HG03045 (cell line): ENCODE data around the gene KRT25.
"Not testable (repeated sequence)": the region's sequence is repeated elsewhere in the genome, so short reads cannot be mapped to it uniquely, and the experiment has no call there.

Source experiments
- ATAC-seq: cut with Tn5 transposase; IDR thresholded peaks from one replicate; pipeline ENCODE4 v1.9.1; 2021; ENCODE audit warnings: mild to moderate bottlenecking, moderate library complexity; ENCODE audit not compliant: unreplicated experiment

KRT25 gene

DNA sequence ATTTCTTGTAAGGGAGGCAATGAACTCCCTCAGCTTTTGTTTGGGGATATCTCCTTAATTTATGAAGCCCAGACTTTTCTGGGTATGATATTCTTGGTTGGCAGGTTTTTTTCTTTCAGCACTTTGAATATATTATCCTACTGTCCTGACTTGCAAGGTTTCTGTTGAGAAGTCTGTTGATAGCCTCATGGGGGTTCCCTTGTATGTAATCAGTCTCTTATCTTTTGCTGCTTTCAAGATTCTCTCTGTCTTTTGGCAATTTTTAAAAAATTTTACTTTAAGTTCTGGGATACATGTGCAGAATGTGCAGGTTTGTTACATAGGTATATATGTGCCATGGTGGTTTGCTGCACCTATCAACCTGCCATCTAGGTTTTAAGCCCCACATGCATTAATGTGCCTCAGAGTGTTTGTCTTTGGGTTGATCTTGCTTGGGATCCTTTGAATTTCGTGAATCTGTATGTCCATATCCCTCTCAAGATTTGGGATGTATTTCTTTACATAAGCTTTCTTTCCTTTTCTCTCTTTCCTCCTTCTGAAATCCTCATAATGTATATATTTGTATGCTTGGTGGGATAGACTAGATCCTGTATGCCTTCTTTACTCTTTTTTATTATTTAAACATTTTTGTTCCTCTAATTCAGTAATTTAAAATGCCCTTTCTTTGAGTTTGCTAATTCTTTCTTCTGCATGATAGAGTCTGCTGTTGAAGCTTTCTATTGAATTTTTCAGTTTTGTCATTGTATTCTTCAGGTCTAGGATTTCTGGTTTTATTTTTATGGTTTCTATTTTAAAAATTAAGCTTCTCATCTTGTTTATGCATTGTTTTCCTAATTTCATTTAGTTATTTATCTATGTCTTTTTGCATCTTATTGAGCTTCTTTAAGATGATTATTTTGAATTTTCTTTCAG, 5.2 kb upstream of the KRT25 start:
- no peak for ATAC-seq

DNA sequence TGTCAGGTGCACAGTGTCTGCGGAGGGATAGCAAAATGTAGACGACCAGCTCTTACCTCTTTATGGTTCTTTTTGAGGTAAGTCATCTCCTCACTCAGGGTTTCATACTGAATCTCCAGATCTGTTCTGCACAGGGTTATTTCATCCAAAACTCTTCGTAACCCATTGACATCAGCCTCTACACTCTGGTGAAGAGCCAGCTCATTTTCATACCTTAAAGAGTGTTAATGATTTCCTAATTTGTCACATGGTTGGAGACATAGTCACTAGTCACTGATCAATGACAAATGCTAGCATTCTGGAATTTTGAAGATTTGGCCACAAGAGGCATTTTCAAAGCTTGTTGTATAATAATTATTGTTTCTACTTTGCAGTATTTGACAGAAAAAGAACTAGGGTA, 1.3 kb downstream of the KRT25 start:
- no peak for ATAC-seq

DNA sequence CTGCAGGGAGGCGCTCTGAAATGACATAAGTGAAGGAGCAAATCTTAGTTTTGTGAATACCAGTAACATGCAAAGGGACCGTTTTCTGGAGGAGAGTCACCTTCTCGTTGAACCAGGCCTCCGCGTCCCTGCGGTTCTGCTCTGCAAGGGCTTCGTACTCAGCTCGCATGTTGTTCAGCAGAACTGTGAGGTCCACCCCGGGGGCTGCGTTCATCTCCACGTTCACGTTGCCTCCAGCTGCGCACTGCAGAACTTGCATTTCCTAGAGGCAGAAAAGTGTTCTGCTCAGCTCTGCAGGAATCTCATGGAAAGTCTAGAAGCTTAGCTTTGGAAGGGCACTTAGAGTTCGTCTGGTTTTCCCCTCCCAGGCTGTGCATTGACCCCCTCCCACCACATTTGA, 4.1 kb downstream of the KRT25 start:
- no peak for ATAC-seq

- ATAC-seq = no peak
Measured at GRCh38 chr17:40750391-40750790, 4.7 kb downstream of the KRT25 start.

DNA sequence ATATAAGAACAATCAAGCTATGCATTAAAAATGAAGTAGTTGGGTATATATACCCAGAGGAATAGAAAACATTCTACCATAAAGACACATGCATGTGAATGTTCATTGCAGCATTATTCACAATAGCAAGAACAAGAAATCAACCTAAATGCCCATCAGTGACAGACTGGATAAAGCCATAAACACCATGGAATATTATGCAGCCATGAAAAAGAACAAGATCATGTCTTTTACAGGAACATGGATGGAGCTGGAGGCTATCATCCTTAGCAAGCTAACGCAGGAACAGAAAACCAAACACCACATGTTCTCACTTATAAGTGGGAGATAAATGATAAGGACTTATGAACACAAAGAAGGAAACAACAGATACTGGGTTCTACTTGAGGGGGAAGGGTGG, 6.5 kb downstream of the KRT25 start:
- ATAC-seq = not testable (repeated sequence)

GRCh38 chr17:40738553-40738952, 16.6 kb downstream of the KRT25 start:
- no peak for ATAC-seq

DNA sequence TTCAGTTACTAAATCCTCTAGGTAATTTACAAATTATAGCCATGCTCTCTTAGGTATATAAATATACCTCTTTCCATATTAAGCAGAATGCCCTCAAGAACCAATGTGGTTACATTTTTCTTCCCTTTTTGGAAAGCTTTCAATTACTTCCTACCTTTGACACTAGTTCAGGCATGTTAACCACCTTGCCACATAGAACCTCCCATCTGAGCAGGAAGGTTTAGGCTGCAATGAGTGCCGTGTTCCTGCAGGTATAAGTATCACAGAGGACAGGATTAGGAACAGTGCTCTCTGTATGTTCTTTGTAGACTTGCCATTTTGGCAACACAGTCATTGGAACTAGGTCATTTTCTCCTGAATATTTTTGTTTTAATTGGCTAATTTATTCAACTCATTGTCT, 20.1 kb downstream of the KRT25 start:
- ATAC-seq = no peak

DNA sequence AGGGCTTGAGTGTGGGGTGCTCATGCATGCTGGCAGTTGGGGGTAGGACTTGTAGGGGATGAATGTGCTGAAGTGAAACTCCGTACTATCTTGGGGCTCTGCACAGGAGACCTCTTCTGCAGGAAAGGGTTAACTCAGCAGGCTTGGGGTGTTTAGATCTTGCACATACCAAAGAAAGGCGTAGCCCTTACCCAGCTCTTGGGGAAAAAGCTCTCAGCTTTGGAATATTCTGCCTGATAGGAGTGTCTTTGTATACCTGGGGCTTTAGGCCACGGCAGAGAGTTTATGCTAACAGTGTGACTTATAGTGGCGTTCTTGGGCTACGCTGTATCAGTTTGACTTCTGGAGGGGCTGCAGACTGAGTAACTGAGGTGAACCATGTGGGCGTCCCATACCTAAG, 21.1 kb downstream of the KRT25 start:
- ATAC-seq = no peak

GRCh38 chr17:40730970-40731369, 24.2 kb downstream of the KRT25 start:
- ATAC-seq = no peak

- no peak for ATAC-seq
Measured at GRCh38 chr17:40727447-40728231, 27.5 kb downstream of the KRT25 start.

DNA sequence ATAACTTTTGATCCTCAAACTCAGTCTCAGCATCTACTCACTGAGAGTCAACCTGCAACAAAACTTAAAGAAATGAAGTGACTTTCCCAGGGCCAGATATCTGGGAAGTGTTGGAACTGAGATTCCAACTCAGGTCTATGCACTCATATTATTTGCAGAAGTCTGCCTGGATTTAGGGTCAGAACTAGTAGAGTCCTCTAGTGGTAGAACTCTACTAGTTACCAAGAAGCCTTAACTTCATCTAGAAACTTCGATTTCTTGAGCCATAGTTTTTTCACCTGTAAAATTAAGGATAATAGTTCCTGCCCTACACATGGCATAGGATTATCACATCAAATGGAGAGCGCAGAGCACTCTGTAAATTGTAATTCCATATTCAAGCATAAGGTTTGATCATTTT, 28.2 kb downstream of the KRT25 start:
- no peak for ATAC-seq

GRCh38 chr17:40724656-40725055, 30.5 kb downstream of the KRT25 start:
- no peak for ATAC-seq

DNA sequence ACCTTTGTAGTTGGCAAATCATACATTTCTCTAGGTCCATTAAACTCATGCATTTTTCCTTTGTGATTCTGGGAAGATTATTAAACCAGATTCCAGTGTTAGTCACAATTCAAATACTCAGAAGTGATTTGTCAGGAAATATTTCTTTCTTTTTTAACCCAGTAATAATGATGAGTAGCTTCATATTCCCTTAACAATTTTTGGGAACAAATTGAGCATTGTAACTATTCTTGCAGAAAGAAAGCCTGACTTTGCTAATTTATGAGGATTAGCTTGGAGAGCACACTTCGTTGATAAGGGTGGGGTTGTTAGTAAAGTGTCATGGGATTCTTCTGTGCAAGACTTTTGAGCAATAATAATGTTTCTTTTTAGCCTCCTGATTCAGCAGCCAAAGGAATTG, 32.9 kb downstream of the KRT25 start:
- no peak for ATAC-seq

DNA sequence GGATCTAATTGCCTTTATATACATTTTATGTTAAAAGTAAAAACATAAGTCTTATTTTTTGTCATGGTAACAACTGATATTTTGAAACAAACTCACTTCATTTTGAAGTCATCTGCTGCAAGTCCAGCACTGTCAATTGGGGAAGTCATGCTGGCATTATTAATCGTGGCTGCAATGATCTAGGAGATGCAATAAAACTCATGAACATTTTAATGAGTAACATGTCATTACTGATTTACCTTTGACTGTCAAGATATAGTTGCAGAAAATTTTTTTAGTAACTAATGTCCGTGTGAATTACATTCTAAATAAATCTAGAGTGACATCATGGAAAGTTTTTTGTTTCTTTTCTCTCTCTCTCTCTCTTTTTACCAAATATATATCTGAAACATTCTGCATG, 34.2 kb downstream of the KRT25 start:
- ATAC-seq = no peak

DNA sequence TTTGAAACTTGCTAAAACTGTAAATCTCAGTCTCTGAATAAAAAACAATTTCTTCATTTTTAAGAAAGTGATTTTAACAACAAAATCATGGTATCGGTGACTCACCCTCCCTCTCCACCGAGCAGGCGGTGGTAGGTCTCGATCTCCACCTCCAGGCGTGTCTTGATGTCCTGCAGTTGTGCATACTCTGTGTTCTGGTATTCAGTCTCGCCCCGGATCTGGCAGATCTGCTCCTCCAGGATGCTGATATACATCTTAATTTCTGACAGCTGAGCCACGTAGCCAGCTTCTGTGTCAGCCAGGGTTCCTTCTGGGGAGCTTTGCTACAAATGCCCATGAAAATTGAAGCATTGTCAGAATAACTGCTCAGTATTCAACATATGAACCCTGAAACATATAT, 36.2 kb downstream of the KRT25 start:
- ATAC-seq = no peak

GRCh38 chr17:40717776-40718175, 37.4 kb downstream of the KRT25 start:
- ATAC-seq = no peak

DNA sequence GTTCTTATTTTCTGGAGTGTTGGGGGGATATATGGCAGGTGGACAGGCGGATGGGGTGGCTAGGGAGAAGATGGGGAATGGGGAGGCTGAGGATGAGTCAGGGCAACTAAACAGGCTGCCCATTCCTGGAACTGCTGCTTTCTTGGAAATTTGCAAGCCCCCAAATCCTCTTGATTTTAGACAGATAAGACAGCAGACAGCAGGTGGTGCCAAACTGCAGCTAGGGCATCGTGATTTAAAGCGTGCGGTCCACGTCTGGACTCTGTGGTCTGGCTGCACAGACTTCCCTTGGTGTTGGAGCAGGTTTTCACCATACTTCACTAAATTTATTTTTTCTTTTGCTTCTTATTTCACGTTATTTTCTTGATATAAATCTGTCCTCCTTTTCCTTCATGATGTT, 40.7 kb downstream of the KRT25 start:
- ATAC-seq = no peak

- no peak for ATAC-seq
Measured at GRCh38 chr17:40707745-40708144, 47.4 kb downstream of the KRT25 start.

GRCh38 chr17:40705584-40705983, 49.5 kb downstream of the KRT25 start:
- ATAC-seq = no peak

DNA sequence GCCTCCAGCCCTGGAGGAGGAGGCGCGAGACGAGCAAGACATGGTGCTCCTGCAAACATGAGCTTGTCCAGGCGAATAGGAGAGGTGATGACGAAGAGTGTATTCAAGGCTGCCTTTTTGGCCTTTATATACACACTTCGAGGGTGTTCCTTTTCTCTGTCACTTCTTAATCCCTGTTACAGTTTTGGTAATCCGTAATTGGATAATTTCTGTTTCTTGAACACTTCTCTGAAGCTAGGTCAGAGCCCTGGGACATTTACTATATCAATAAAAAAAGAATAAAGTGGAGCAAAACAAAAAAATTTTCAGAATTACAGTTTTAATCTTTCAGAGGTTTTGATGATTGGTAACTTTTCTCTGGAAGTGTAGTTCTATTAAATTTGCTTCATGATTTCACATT, 51.5 kb downstream of the KRT25 start, which contains the start of gene KRT24:
Gene KRT24 (minus strand): TSS at position 101 of the 400 bp plus-strand sequence. CDS start 59 bp downstream, at position 42.
- ATAC-seq = no peak

GRCh38 chr17:40702271-40702670, 52.9 kb downstream of the KRT25 start:
- ATAC-seq = no peak

DNA sequence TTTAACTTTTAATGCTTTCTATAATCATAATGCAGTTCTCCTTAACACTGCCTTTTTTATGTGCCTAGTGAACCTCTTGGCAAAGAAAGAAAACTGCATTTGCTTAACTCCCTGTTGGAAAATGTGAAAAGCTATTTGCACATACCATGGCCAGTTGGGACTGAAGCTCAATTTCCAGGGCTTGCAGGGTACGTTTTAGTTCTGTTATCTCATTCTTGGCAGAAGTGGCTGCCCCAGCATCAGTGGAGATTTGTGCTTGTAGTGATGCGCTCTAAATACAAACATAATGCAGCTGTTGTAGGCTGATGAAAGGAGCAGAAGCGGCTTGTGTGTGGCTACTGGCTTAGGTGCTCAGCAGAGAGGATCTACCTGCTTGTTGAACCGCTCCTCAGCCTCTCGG, 55.3 kb downstream of the KRT25 start:
- ATAC-seq = no peak
